ENCODE data around the gene NTN4. TPM values are rescaled to one million over a fixed set of nuclear protein-coding genes. Genes with fewer than 3 reads are reported as not detected.

The NTN4 gene
- total RNA-seq, 5 donors from 2014 or later (not counting 1 experiment from before 2014, with no cell fraction given), result 0.53 to 4.1 (median 1.3) TPM

DNA sequence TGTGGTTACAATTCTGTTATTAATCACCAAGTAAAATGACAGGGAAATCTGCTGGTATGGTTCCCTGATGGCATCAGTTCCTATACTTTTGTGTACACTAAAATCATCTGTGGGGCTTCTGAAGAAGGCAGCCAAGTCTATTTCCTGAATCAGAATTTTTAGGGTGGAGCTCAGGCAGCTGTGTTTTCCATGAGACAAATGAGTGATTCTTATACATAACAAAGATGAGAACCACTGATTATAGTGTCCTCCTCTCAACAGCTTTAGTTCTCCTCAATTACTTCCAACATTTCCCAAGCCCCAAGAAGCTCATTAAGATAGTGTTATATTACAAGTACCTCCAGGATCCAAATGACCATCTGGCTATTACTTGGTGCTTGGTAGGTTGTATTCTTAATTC, 174.8 kb downstream of the NTN4 start:
- ChIA-PET POLR2A (no interaction called here), CTCF (interaction anchor here in 1 of 2 donors (0.5 kb wide), 1 partner anchor 1053 kb away, joined by 3 read pairs; no protein-coding TSS in a partner anchor)
- Mint-ChIP-seq H3K27me3 (peaks cover 0 to 6% of the 10 kb centered on the region in 2 donors), H3K27ac (no peak overlapping the region), H3K4me1 (peaks cover 0 to 2% (median 0%) of the 10 kb centered on the region in 3 donors), H3K9me3 (no peaks in the 10 kb centered on the region), H3K4me3 (no peak overlapping the region), H3K36me3 (no peaks in the 10 kb centered on the region)
- H3K27ac ChIP-seq (ENCODE audit: low read length), result no peak overlapping the region
- no peak overlapping the region for H3K4me3 ChIP-seq (ENCODE audit: control insufficient read depth in 1 of 2, extremely low read depth in 1 of 2, low read length in 1 of 2)
- no peaks in the 10 kb centered on the region for H3K36me3 ChIP-seq (ENCODE audit: control insufficient read depth in 2 of 2, extremely low read depth in 1 of 2, insufficient read depth in 1 of 2, low read length in 1 of 2)
- DNase-seq (no peak), ATAC-seq (replicated peaks in 1 of 4) (no peak)
- H3K9me3 ChIP-seq, result no peaks in the 10 kb centered on the region
- H3K4me1 ChIP-seq (ENCODE audit: control insufficient read depth in 1 of 2, extremely low read depth in 1 of 2, insufficient read depth in 2 of 2, low read length in 2 of 2), result no peaks in the 10 kb centered on the region
- H3K27me3 ChIP-seq (replicated peaks in 1 of 2; ENCODE audit: control insufficient read depth in 2 of 2, extremely low read depth in 1 of 2, insufficient read depth in 2 of 2, low read length in 1 of 2), result peaks cover 0 to 3% of the 10 kb centered on the region in 2 experiments

DNA sequence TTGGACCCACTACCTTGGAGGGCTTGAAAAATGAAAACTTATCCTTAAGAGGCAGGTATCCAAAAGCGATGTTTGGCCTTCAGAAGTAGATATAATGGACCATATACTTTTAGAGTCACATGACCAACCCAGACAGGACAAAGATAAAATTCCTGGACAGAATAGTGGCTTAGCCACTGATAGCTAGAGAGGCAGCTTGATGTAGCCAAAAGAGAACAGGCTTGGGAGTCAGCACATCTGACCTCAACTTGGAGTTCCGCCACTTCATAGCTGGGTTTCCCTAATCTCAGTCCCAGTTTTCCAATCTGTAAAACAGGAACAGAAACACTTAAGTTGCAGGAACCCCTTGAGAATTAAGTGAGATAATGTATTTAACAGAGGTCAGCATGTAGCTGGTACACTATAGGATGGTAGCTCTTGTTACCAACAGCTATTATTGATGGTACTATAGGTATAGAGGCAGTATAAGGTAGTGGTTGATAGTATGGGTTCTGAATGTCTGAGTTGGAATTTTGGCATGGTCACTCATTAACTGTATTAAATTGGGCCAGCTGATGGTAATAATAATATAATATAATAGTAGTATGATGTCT, 176.1 kb downstream of the NTN4 start:
- DNase-seq (no peak), ATAC-seq (replicated peaks in 1 of 4) (no peak)
- peaks cover 0 to 3% of the 10 kb centered on the region in 2 experiments for H3K27me3 ChIP-seq (replicated peaks in 1 of 2; ENCODE audit: control insufficient read depth in 2 of 2, extremely low read depth in 1 of 2, insufficient read depth in 2 of 2, low read length in 1 of 2)
- Mint-ChIP-seq H3K9me3 (no peaks in the 10 kb centered on the region), H3K4me1 (peaks cover 0 to 2% (median 0%) of the 10 kb centered on the region in 3 donors), H3K4me3 (no peak overlapping the region), H3K27me3 (peaks cover 0 to 1% of the 10 kb centered on the region in 2 donors), H3K27ac (no peak overlapping the region), H3K36me3 (no peaks in the 10 kb centered on the region)
- ChIA-PET POLR2A (interaction anchor here in 1 of 2 donors (0.7 kb wide), 1 partner anchor 75 kb away, joined by 15 read pairs; no protein-coding TSS in a partner anchor), CTCF (interaction anchor here (0.5 to 1.0 kb wide), 2 partner anchors 19 to 30 kb away, joined by 3 to 4 read pairs; no protein-coding TSS in a partner anchor)
- no peaks in the 10 kb centered on the region for H3K4me1 ChIP-seq (ENCODE audit: control insufficient read depth in 1 of 2, extremely low read depth in 1 of 2, insufficient read depth in 2 of 2, low read length in 2 of 2)
- no peak overlapping the region for H3K4me3 ChIP-seq (ENCODE audit: control insufficient read depth in 1 of 2, extremely low read depth in 1 of 2, low read length in 1 of 2)
- H3K27ac ChIP-seq (ENCODE audit: low read length), result no peak overlapping the region
- no peaks in the 10 kb centered on the region for H3K9me3 ChIP-seq
- WGBS (ENCODE audit: insufficient coverage), result 100% methylated on average over 1 of the region's 2 CpGs
- H3K36me3 ChIP-seq (ENCODE audit: control insufficient read depth in 2 of 2, extremely low read depth in 1 of 2, insufficient read depth in 1 of 2, low read length in 1 of 2), result no peaks in the 10 kb centered on the region

GRCh38 chr12:95613021-95613420, 177.5 kb downstream of the NTN4 start:
- peaks cover 0 to 7% of the 10 kb centered on the region in 2 donors for H3K27me3 Mint-ChIP-seq
- H3K4me3 Mint-ChIP-seq, result no peak overlapping the region
- H3K27ac Mint-ChIP-seq, result no peak overlapping the region
- H3K4me1 ChIP-seq (ENCODE audit: control insufficient read depth in 1 of 2, extremely low read depth in 1 of 2, insufficient read depth in 2 of 2, low read length in 2 of 2), result no peaks in the 10 kb centered on the region
- ChIA-PET CTCF (no interaction called here), POLR2A (no interaction called here)
- no peaks in the 10 kb centered on the region for H3K9me3 Mint-ChIP-seq
- H3K36me3 Mint-ChIP-seq, result no peaks in the 10 kb centered on the region
- H3K9me3 ChIP-seq, result no peaks in the 10 kb centered on the region
- no peaks in the 10 kb centered on the region for H3K36me3 ChIP-seq (ENCODE audit: control insufficient read depth in 2 of 2, extremely low read depth in 1 of 2, insufficient read depth in 1 of 2, low read length in 1 of 2)
- no peak for DNase-seq
- H3K27ac ChIP-seq (ENCODE audit: low read length), result no peak overlapping the region
- WGBS (ENCODE audit: insufficient coverage), result no CpG with 5 or more reads among the region's 7 CpGs
- ATAC-seq (replicated peaks in 1 of 4), result no peak
- peaks cover 0 to 9% of the 10 kb centered on the region in 2 experiments for H3K27me3 ChIP-seq (replicated peaks in 1 of 2; ENCODE audit: control insufficient read depth in 2 of 2, extremely low read depth in 1 of 2, insufficient read depth in 2 of 2, low read length in 1 of 2)
- H3K4me3 ChIP-seq (ENCODE audit: control insufficient read depth in 1 of 2, extremely low read depth in 1 of 2, low read length in 1 of 2), result no peak overlapping the region
- H3K4me1 Mint-ChIP-seq, result peaks cover 0 to 2% (median 0%) of the 10 kb centered on the region in 3 donors

DNA sequence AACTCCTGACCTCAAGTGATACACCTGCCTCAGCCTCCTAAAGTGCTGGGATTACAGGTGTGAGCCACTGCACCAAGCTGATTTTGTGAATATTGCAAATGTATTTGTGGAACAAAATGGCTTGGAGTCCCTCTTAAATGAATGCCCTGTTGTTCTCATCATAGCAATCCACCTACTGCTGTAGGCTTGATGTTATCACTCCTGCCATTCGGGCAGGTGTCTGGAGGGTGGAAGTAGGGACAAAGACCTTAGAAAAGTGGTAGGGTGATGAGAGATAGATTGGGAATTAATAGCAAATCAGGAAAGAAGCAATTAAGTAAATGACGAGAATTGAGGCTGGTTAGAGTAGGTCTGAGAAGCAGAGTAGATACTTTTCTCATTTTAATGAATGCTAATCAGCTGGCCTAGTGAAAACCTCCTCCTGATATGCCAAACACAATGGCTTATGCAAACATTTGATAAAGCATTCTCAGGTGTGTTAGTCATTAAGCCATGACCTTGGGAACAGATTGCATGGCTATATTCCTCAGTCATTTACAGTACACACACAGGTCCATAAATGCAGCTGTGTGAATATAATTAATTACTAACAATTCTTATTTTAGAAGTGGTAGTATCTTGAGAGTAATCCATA, 178.8 kb downstream of the NTN4 start:
- no peaks in the 10 kb centered on the region for H3K4me1 ChIP-seq (ENCODE audit: control insufficient read depth in 1 of 2, extremely low read depth in 1 of 2, insufficient read depth in 2 of 2, low read length in 2 of 2)
- H3K27me3 ChIP-seq (replicated peaks in 1 of 2; ENCODE audit: control insufficient read depth in 2 of 2, extremely low read depth in 1 of 2, insufficient read depth in 2 of 2, low read length in 1 of 2), result peaks cover 0 to 9% of the 10 kb centered on the region in 2 experiments
- DNase-seq (no peak), ATAC-seq (replicated peaks in 1 of 4) (no peak)
- Mint-ChIP-seq H3K4me1 (peaks cover 0 to 2% (median 0%) of the 10 kb centered on the region in 3 donors), H3K9me3 (no peaks in the 10 kb centered on the region), H3K4me3 (no peak overlapping the region), H3K27ac (no peak overlapping the region), H3K27me3 (peaks cover 0 to 8% of the 10 kb centered on the region in 2 donors), H3K36me3 (no peaks in the 10 kb centered on the region)
- no peak overlapping the region for H3K27ac ChIP-seq (ENCODE audit: low read length)
- H3K9me3 ChIP-seq, result no peaks in the 10 kb centered on the region
- WGBS (ENCODE audit: insufficient coverage), result 78% methylated on average over 1 of the region's 2 CpGs
- no peak overlapping the region for H3K4me3 ChIP-seq (ENCODE audit: control insufficient read depth in 1 of 2, extremely low read depth in 1 of 2, low read length in 1 of 2)
- ChIA-PET POLR2A (interaction anchor here in 1 of 2 donors (0.6 kb wide), 1 partner anchor 429 kb away, joined by 3 read pairs; no protein-coding TSS in a partner anchor), CTCF (interaction anchor here in 1 of 2 donors (1.1 kb wide), 1 partner anchor 387 kb away, joined by 3 read pairs; no protein-coding TSS in a partner anchor)
- no peaks in the 10 kb centered on the region for H3K36me3 ChIP-seq (ENCODE audit: control insufficient read depth in 2 of 2, extremely low read depth in 1 of 2, insufficient read depth in 1 of 2, low read length in 1 of 2)

- Mint-ChIP-seq H3K9me3 (no peaks in the 10 kb centered on the region), H3K27me3 (peaks cover 0 to 9% of the 10 kb centered on the region in 2 donors), H3K27ac (no peak overlapping the region), H3K4me3 (no peak overlapping the region), H3K4me1 (no peaks in the 10 kb centered on the region), H3K36me3 (no peaks in the 10 kb centered on the region)
- no peak for ATAC-seq (replicated peaks in 1 of 4)
- peaks cover 0 to 9% of the 10 kb centered on the region in 2 experiments for H3K27me3 ChIP-seq (replicated peaks in 1 of 2; ENCODE audit: control insufficient read depth in 2 of 2, extremely low read depth in 1 of 2, insufficient read depth in 2 of 2, low read length in 1 of 2)
- no peaks in the 10 kb centered on the region for H3K4me1 ChIP-seq (ENCODE audit: control insufficient read depth in 1 of 2, extremely low read depth in 1 of 2, insufficient read depth in 2 of 2, low read length in 2 of 2)
- H3K4me3 ChIP-seq (ENCODE audit: control insufficient read depth in 1 of 2, extremely low read depth in 1 of 2, low read length in 1 of 2), result no peak overlapping the region
- no peak overlapping the region for H3K27ac ChIP-seq (ENCODE audit: low read length)
- 20% methylated on average over 1 of the region's 13 CpGs for WGBS (ENCODE audit: insufficient coverage)
- no peak for DNase-seq
- ChIA-PET POLR2A (no interaction called here), CTCF (no interaction called here)
- H3K9me3 ChIP-seq, result no peaks in the 10 kb centered on the region
- no peaks in the 10 kb centered on the region for H3K36me3 ChIP-seq (ENCODE audit: control insufficient read depth in 2 of 2, extremely low read depth in 1 of 2, insufficient read depth in 1 of 2, low read length in 1 of 2)
These were observed 182.1 kb downstream of the NTN4 start for GRCh38 chr12:95608252-95609033.
